ENCODE measurements around the gene NMNAT2. TPM values are rescaled to one million over a fixed set of nuclear protein-coding genes. Genes with fewer than 3 reads are reported as not detected.

Gene NMNAT2
- 1.6 and 5.2 TPM in 2 replicates for total RNA-seq (2014; rRNA removed; shearing (Covaris generic))

DNA sequence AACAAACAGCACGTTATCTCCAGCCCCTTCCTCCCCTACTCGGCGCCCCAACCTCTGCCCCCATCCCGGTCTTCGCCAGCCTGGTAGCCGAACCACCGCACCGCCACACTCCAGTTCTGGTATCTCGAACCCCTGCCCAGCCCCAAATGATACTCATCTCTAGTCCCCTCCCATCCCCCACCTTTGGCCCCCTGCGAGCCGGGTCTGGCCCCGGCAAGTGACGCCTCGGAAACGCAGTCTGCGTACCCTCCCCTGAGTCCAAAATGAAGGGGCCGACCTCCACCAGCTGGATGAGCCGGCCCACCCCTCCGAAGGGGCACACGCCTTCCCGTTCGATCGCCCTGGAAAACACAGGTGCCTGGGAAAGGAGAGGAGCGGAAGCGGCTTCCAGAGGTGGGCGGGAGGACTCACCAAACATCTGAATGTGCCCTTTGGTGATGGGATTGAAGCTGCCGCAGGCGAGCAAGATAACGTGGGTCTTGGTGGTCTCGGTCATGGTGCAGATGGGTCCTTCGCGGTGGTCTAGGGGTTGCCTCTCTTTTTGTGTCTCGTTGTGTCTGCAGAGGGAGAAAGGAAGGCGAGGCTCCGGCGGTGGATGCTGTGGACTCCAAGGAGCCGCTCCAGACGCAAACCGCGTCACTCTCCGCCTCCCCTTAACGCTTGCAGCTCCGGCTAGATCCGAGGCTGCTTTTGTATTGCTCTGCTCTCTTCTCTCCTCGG is at the start of gene NMNAT2:
Gene NMNAT2 (minus strand): TSS at position 609 of the 720 bp plus-strand sequence. CDS start 113 bp downstream, at position 496.
- DNase-seq, result peak; percentile 78
- Histone ChIP-seq H3K4me3 (ENCODE audit: insufficient read depth, low read depth, low read length) (peak within 1 kb of the TSS; percentile 63), H3K36me3 (replicated peaks; ENCODE audit: control insufficient read depth, insufficient read depth, low read length) (no peaks in the 10 kb centered on the region), H3K27me3 (ENCODE audit: control insufficient read depth, insufficient read depth, low read length) (peaks cover 29% of the 10 kb centered on the region)

GRCh38 chr1:183467687-183468086 is 49.5 kb upstream of the NMNAT2 start:
- Histone ChIP-seq H3K36me3 (replicated peaks; ENCODE audit: control insufficient read depth, insufficient read depth, low read length) (no peaks in the 10 kb centered on the region), H3K4me3 (ENCODE audit: insufficient read depth, low read depth, low read length) (no peak overlapping the region), H3K27me3 (ENCODE audit: control insufficient read depth, insufficient read depth, low read length) (no peaks in the 10 kb centered on the region)
- DNase-seq, result no peak

- no peaks in the 10 kb centered on the region for H3K27me3 ChIP-seq (ENCODE audit: control insufficient read depth, insufficient read depth, low read length)
- DNase-seq, result no peak
- no peak overlapping the region for H3K4me3 ChIP-seq (ENCODE audit: insufficient read depth, low read depth, low read length)
- H3K36me3 ChIP-seq (replicated peaks; ENCODE audit: control insufficient read depth, insufficient read depth, low read length), result no peaks in the 10 kb centered on the region
Measured at GRCh38 chr1:183466781-183467180, 48.6 kb upstream of the NMNAT2 start.

- no peak for DNase-seq
- Histone ChIP-seq H3K4me3 (ENCODE audit: insufficient read depth, low read depth, low read length) (no peak overlapping the region), H3K27me3 (ENCODE audit: control insufficient read depth, insufficient read depth, low read length) (no peaks in the 10 kb centered on the region), H3K36me3 (replicated peaks; ENCODE audit: control insufficient read depth, insufficient read depth, low read length) (no peaks in the 10 kb centered on the region)
Measured at GRCh38 chr1:183463566-183463965, 45.4 kb upstream of the NMNAT2 start.

DNA sequence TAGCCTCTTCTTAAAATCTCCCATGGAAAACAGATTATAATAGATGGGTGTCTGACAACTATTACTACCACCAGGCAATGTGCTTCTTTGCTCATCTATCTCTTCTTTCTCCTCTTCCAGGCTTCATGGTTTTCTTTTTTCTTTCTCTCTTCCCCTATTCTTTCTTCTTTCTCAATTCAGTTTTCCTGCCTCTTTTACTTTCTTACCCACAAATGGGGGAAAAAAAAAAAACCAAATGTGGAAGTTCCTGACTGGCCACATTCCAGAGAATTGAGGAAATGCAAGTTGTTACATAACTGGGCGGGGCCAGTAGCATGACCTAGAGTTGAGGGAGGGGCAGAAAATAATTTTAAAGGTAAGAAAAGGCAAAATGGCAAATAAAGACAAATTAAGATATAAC is 43.2 kb upstream of the NMNAT2 start:
- no peak for DNase-seq
- Histone ChIP-seq H3K4me3 (ENCODE audit: insufficient read depth, low read depth, low read length) (no peak overlapping the region), H3K36me3 (replicated peaks; ENCODE audit: control insufficient read depth, insufficient read depth, low read length) (no peaks in the 10 kb centered on the region), H3K27me3 (ENCODE audit: control insufficient read depth, insufficient read depth, low read length) (no peaks in the 10 kb centered on the region)

GRCh38 chr1:183460596-183460995 is 42.4 kb upstream of the NMNAT2 start:
- no peak for DNase-seq
- Histone ChIP-seq H3K27me3 (ENCODE audit: control insufficient read depth, insufficient read depth, low read length) (no peaks in the 10 kb centered on the region), H3K4me3 (ENCODE audit: insufficient read depth, low read depth, low read length) (no peak overlapping the region), H3K36me3 (replicated peaks; ENCODE audit: control insufficient read depth, insufficient read depth, low read length) (no peaks in the 10 kb centered on the region)

DNA sequence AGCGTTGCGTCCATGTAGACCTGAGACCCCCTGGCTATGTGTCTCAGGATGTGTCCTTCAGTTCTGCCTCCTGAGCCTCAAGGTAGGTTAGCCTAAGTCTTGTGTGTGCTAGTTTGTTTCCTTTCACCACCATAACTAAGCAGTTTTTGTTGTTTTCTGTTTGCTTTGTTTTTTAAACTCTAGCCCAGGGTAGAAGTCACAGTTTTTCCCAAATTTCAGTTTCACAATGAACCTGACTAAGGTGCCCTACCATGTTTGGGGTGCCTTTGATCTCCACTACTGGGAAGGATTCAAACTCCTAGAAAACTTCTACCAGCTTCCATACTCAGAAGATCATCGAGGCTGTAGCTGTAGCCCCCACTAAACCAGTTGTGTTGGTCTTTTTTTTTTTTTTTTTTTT is 39.3 kb upstream of the NMNAT2 start:
- no peak for DNase-seq
- Histone ChIP-seq H3K36me3 (replicated peaks; ENCODE audit: control insufficient read depth, insufficient read depth, low read length) (no peaks in the 10 kb centered on the region), H3K27me3 (ENCODE audit: control insufficient read depth, insufficient read depth, low read length) (no peaks in the 10 kb centered on the region), H3K4me3 (ENCODE audit: insufficient read depth, low read depth, low read length) (no peak overlapping the region)

DNA sequence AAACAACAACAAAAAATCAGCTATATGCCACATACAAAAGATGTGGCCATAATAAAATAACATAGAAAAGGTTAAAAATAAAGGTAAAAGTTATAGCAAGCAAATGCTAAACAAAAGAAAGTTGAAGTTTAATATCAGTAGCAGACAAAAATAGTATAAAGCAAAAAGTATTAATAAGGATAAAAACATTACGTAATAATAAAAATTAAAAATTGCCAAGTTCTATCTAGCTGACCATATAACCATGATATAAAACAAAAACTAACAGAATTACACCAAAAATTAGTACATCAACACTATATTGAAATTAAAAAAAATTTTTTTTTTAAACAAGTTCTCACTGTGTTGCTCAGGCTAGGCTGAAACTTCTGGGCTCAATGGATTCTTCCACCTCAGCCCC is 38.6 kb upstream of the NMNAT2 start:
- Histone ChIP-seq H3K27me3 (ENCODE audit: control insufficient read depth, insufficient read depth, low read length) (no peaks in the 10 kb centered on the region), H3K36me3 (replicated peaks; ENCODE audit: control insufficient read depth, insufficient read depth, low read length) (no peaks in the 10 kb centered on the region), H3K4me3 (ENCODE audit: insufficient read depth, low read depth, low read length) (no peak overlapping the region)
- DNase-seq, result no peak

DNA sequence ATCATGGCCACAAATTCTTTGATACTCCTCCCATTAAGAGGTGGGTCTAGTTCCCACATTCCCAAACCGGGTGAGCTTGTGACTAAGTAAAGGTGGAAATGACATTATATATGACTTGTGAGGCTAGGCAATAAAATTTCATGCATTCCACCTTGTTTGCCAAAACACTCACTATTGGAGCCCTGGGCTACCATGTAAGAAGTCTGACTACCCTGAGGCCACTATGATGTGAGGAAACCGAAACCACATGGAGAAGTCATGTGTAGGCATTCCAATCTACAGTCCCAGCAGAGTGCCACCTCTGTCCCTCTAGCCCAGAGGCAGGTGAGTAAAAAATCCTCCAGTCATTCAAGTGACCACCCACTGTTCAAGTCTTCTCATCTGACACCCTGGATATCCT is 36.2 kb upstream of the NMNAT2 start:
- no peak for DNase-seq
- no peak overlapping the region for H3K4me3 ChIP-seq (ENCODE audit: insufficient read depth, low read depth, low read length)
- no peaks in the 10 kb centered on the region for H3K36me3 ChIP-seq (replicated peaks; ENCODE audit: control insufficient read depth, insufficient read depth, low read length)
- no peaks in the 10 kb centered on the region for H3K27me3 ChIP-seq (ENCODE audit: control insufficient read depth, insufficient read depth, low read length)

GRCh38 chr1:183450093-183450492 is 31.9 kb upstream of the NMNAT2 start:
- Histone ChIP-seq H3K27me3 (ENCODE audit: control insufficient read depth, insufficient read depth, low read length) (no peaks in the 10 kb centered on the region), H3K4me3 (ENCODE audit: insufficient read depth, low read depth, low read length) (no peak overlapping the region), H3K36me3 (replicated peaks; ENCODE audit: control insufficient read depth, insufficient read depth, low read length) (no peaks in the 10 kb centered on the region)
- no peak for DNase-seq

DNA sequence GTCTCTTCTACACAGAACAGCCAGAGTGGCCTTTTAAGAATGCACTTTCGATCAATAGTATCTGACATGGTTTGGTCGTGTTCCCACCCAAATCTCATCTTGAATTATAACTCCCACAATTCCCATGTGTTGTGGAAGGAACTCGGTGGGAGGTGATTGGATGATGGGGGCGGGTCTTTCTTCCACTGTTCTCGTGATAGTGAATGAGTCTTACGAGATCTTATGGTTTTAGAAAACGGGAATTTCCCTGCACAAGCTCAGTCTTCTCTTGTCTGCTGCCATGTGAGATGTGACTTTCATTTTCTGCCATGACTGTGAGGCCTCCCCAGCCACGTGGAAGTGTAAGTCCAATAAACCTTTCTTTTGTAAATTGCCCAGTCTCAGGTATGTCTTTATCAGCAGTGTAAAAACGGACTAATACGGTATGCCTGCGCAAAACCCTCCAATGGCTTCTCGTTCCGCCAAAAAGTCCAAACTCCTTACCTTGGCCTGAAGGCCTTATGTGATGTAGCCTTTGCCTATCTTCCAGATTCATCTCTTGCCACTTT is 31.1 kb upstream of the NMNAT2 start:
- H3K36me3 ChIP-seq (replicated peaks; ENCODE audit: control insufficient read depth, insufficient read depth, low read length), result no peaks in the 10 kb centered on the region
- no peak overlapping the region for H3K4me3 ChIP-seq (ENCODE audit: insufficient read depth, low read depth, low read length)
- no peak for DNase-seq
- no peaks in the 10 kb centered on the region for H3K27me3 ChIP-seq (ENCODE audit: control insufficient read depth, insufficient read depth, low read length)

DNA sequence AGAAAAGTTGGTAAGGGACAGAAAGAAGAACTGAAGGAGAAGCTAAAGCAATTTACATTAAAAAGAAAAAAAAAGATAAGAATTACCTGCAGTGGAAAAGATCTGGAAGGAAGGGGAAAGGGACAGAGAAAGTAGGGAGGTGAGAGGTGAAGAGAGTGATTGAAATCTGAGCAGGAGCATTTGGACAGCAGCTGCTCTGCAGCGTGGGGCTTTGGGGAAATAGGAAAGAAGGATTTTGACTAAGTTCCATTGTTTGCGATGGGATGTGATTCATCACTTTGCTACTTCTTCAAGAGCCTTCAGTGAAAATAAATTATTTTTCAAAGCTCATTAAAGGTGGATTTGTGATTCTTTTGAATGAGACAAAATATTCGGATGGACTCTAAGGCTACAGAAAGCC is 26.1 kb upstream of the NMNAT2 start:
- no peak for DNase-seq
- Histone ChIP-seq H3K36me3 (replicated peaks; ENCODE audit: control insufficient read depth, insufficient read depth, low read length) (no peaks in the 10 kb centered on the region), H3K4me3 (ENCODE audit: insufficient read depth, low read depth, low read length) (no peak overlapping the region), H3K27me3 (ENCODE audit: control insufficient read depth, insufficient read depth, low read length) (no peaks in the 10 kb centered on the region)

GRCh38 chr1:183443466-183443865 is 25.3 kb upstream of the NMNAT2 start:
- DNase-seq, result no peak
- Histone ChIP-seq H3K27me3 (ENCODE audit: control insufficient read depth, insufficient read depth, low read length) (no peaks in the 10 kb centered on the region), H3K4me3 (ENCODE audit: insufficient read depth, low read depth, low read length) (no peak overlapping the region), H3K36me3 (replicated peaks; ENCODE audit: control insufficient read depth, insufficient read depth, low read length) (no peaks in the 10 kb centered on the region)

GRCh38 chr1:183443011-183443410 is 24.8 kb upstream of the NMNAT2 start:
- Histone ChIP-seq H3K27me3 (ENCODE audit: control insufficient read depth, insufficient read depth, low read length) (no peaks in the 10 kb centered on the region), H3K36me3 (replicated peaks; ENCODE audit: control insufficient read depth, insufficient read depth, low read length) (no peaks in the 10 kb centered on the region), H3K4me3 (ENCODE audit: insufficient read depth, low read depth, low read length) (no peak overlapping the region)
- DNase-seq, result no peak

- Histone ChIP-seq H3K4me3 (ENCODE audit: insufficient read depth, low read depth, low read length) (no peak overlapping the region), H3K36me3 (replicated peaks; ENCODE audit: control insufficient read depth, insufficient read depth, low read length) (no peaks in the 10 kb centered on the region), H3K27me3 (ENCODE audit: control insufficient read depth, insufficient read depth, low read length) (no peaks in the 10 kb centered on the region)
- no peak for DNase-seq
Measured at GRCh38 chr1:183438060-183438459, 19.9 kb upstream of the NMNAT2 start.

All from H7 (cell line).